Stomach (tissue), 4 donors: ENCODE results near the gene SCAF1.

Experiments used
- EP300 ChIP-seq: sonication (generic); formaldehyde crosslinking; IDR thresholded peaks from one replicate; pipeline ENCODE4 v1.6.1; 2017; ENCODE audit warnings: antibody characterized with exemption
- POLR2A ChIP-seq, 4 donors: fragments of 450-650 bp; IDR thresholded peaks; one replicate each; pipeline ENCODE4 v1.6.1; 2016; ENCODE audit warnings: antibody characterized with exemption in 4 of 4, control low read depth in 2 of 4, mild to moderate bottlenecking in 1 of 4, moderate library complexity in 1 of 4
- POLR2AphosphoS5 ChIP-seq, 3 donors: sonication (generic); formaldehyde crosslinking; IDR thresholded peaks; one replicate each; pipeline ENCODE4 v1.6.1; 2016; ENCODE audit warnings: antibody characterized with exemption in 3 of 3
- TF ChIP-seq, protein P1 (sequence below), 7 experiments: fragments of 450-650 bp in 4 of 7; fragments of 200-600 bp in 3 of 7; sonication (generic) in 3 of 7; IDR thresholded peaks; one replicate each; pipeline ENCODE4 v1.5.1; 2016 to 2019; ENCODE audit warnings: antibody characterized with exemption in 7 of 7, control low read depth in 2 of 7, mild to moderate bottlenecking in 1 of 7

DNA sequence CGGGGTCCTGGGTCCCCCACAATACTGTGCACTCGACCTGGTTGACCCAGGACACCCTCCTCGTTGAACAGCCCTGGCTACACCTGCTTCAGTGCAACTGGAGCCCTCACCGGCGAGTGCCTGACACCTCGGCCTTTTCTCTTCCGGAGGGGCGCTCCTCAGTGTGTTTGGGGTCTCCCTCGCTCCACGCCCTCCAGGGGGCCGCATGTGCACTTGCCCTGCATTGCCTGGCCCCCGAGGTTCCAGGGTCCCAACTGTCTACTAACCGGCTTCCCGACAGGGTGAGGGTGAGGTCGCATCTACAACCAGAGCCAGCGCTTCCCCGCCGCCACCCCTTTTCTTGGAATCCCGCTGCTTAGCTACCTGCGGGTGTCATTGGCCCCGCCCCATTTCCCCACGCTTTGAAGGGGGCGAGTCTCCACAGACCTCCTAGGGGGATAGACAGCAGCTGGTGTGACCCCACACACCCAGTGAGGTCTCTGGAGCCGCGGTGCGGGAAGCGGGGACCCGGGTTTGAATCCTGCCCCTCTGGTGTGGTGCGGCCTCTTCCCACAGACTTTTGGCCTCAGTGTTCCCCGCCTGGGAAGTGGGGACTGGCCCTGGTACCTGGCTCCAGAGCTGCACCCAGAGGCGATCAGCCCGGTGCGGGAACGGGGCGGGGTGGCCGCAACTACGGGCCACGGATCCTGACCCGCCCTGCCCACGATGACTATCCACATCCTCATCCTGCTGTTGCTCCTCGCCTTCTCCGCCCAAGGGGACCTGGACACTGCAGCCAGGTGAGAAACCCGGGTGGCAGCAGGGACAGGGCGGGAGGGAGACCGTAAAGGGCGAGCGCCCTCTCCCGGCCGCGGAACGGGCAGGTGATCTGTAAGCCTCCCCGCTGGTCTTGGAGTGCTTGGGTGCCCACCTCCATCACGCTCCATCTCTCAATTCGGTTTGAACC lies 47.4 kb downstream of the SCAF1 start, which contains the start of gene ADM5:
- TF ChIP-seq, protein P1, sequence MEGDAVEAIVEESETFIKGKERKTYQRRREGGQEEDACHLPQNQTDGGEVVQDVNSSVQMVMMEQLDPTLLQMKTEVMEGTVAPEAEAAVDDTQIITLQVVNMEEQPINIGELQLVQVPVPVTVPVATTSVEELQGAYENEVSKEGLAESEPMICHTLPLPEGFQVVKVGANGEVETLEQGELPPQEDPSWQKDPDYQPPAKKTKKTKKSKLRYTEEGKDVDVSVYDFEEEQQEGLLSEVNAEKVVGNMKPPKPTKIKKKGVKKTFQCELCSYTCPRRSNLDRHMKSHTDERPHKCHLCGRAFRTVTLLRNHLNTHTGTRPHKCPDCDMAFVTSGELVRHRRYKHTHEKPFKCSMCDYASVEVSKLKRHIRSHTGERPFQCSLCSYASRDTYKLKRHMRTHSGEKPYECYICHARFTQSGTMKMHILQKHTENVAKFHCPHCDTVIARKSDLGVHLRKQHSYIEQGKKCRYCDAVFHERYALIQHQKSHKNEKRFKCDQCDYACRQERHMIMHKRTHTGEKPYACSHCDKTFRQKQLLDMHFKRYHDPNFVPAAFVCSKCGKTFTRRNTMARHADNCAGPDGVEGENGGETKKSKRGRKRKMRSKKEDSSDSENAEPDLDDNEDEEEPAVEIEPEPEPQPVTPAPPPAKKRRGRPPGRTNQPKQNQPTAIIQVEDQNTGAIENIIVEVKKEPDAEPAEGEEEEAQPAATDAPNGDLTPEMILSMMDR (IDR thresholded peaks at IDR 0.05): peak in 5 of 7 experiments; percentile 6 to 54 (median 41)
- no peak for TF ChIP-seq POLR2A (IDR thresholded peaks at IDR 0.05)
- no peak for TF ChIP-seq EP300
- no peak for TF ChIP-seq POLR2AphosphoS5 (IDR thresholded peaks at IDR 0.05)
